ENCODE measurements around the gene PCNT. TPM values are rescaled to one million over a fixed set of nuclear protein-coding genes. Genes with fewer than 3 reads are reported as not detected.
"Not testable (repeated sequence)": the region's sequence is repeated elsewhere in the genome, so short reads cannot be mapped to it uniquely, and the experiment has no call there.

The PCNT gene
- total RNA-seq, 1 donor from 2014 or later = 15.1 TPM

DNA sequence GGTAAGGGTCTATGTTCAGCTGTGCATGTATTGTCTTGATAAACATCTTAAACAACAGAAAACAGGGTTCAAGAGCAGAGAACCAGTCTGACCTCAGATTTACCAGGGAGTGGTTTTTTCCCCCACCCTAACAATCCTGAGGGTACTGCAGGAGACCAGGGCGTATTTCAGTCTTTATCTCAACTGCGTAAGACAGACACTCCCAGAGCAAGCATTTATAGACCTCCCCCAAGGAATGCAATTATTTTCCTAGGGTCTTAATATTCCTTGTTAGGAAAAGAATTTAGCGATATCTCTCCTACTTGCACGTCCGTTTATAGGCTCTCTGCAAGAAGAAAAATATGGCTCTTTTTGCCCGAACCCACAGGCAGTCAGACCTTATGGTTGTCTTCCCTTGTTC is 124.9 kb downstream of the PCNT start:
- not testable (repeated sequence) for DNase-seq (ENCODE audit: low read depth in 2 of 2)

DNA sequence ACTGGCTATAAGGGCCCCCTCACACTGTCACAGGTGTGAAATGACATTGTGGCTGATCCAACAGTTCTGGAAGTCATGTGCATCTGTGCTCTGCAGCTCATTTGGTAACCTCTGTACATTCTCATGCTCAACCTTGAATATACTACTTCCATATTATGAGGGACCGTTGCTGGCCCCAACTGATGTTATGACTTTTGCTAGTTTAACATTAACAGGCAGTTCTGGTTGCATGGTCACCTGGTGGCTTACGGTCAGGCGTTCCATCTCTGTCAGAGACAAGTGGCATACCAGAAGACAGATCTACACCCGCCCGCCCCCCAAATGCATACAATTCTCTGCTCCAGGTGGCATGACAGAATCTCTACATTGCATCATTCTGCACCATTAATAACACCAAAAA is 128.8 kb downstream of the PCNT start:
- no peak for DNase-seq (ENCODE audit: low read depth in 2 of 2)

- DNase-seq (ENCODE audit: low read depth in 2 of 2) = no peak
These were observed 130.2 kb downstream of the PCNT start for GRCh38 chr21:46454142-46454541.

GRCh38 chr21:46454634-46455390 is 130.9 kb downstream of the PCNT start:
- DNase-seq (ENCODE audit: low read depth in 2 of 2) = peak; percentile 10 to 25

DNA sequence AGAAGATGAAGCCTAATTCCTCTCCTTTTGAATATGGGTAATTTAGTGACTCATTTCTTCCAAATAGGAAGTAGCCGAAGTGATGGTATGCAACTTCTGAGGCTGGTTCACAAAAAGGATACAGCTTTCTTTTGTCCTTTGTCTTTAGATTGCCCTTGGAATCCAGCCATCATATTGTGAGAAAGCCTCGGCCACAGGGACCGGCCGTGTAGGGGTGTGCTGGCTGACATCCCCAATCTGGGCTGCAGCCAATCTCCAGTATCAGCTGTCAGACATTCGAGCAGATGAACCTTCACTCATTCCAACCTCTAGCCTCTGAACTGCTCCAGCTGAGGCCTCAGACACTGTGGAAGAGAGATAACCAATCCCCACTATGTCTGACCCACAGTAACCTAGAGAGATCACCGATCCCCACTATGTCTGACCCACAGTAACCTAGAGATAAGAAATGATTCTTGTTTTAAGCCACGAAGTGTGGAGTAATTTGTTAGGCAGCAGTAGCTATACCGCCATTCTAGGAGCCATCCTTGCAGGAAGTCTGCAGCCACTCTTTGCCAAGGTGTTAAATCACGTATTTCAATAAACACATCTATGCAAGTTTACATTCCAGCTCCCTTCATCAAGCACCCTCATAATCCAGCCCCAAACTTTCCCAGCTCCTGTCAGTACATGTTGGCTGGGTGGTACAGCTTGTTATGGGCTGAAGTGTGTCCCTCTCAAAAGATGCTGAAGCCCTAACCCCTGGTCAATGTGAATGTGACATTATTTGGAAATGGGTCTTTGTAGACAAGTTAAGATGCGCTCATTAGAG is 131.8 kb downstream of the PCNT start:
- DNase-seq (ENCODE audit: low read depth in 2 of 2) = peak; percentile 96 to 97

DNA sequence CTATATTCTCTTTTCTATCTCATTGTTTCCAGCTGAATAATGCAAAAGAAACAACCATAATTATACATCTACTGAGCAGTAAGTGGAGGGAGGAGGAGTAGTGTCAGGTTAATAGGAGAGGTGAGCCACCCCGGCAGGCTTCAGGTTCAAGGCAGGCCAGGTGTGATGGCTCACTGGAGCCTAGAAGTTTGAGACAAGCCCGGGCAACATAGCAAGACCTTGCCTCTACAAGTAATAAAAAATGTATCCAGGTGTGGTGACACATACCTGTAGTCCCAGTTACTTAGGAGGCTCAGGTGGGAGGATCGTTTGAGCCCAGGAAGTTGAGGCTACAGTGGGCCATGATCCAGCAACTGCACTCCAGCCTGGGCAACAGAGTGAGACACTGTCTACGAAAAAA is 132.8 kb downstream of the PCNT start:
- DNase-seq (ENCODE audit: low read depth in 2 of 2) = no peak

- DNase-seq (ENCODE audit: low read depth in 2 of 2) = peak; percentile 54 to 56
These were observed 133.9 kb downstream of the PCNT start for GRCh38 chr21:46457801-46458314.

GRCh38 chr21:46458315-46459023 is 134.5 kb downstream of the PCNT start, which contains the start of gene DIP2A:
TSS of gene DIP2A (plus strand) at chr21:46458891. CDS start at chr21:46459132, 241 bp downstream.
- DNase-seq (ENCODE audit: low read depth in 2 of 2) = peak; percentile 98

DNA sequence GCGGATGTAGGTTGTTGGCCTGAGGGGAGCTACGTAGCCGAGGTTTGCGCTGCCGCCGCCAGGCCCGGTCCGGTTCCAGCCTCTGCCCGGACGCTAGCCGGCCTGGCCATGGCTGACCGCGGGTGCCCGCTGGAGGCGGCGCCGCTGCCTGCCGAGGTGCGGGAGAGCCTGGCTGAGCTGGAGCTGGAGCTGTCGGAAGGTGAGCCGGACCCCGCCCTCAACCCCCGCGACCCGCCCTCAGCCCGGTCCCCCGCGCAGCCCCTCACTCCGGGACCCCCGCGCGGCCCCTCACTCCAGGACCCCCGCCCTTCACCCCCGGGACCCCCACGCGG is 135.0 kb downstream of the PCNT start:
- no peak for DNase-seq (ENCODE audit: low read depth in 2 of 2)

- DNase-seq (ENCODE audit: low read depth in 2 of 2) = peak; percentile 32 to 63
These were observed 135.6 kb downstream of the PCNT start for GRCh38 chr21:46459356-46460112.

GRCh38 chr21:46461909-46462308 is 138.0 kb downstream of the PCNT start:
- DNase-seq (ENCODE audit: low read depth in 2 of 2) = no peak

GRCh38 chr21:46465153-46465552 is 141.2 kb downstream of the PCNT start:
- DNase-seq (ENCODE audit: low read depth in 2 of 2) = not testable (repeated sequence)

DNA sequence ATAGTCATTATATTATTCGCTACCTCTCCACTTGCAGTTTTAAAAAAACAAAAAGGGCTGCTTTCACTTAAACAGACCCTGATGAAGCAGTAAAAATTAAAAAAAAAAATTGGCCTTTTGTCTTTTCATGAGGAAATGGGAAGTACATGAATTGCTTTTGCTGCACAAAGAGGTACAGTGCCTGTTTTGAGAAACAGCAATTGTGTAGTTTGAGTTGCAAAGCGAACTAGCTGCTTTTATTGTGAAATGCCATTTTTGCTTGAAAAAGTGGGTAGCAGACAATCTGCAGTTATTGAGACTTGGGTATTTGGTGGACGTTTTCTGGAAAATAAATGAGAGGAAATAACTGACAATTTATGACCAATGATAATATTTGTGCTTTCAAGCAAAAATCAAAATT is 141.7 kb downstream of the PCNT start:
- DNase-seq (ENCODE audit: low read depth in 2 of 2) = peak in 1 of 2 donors; percentile 11

DNA sequence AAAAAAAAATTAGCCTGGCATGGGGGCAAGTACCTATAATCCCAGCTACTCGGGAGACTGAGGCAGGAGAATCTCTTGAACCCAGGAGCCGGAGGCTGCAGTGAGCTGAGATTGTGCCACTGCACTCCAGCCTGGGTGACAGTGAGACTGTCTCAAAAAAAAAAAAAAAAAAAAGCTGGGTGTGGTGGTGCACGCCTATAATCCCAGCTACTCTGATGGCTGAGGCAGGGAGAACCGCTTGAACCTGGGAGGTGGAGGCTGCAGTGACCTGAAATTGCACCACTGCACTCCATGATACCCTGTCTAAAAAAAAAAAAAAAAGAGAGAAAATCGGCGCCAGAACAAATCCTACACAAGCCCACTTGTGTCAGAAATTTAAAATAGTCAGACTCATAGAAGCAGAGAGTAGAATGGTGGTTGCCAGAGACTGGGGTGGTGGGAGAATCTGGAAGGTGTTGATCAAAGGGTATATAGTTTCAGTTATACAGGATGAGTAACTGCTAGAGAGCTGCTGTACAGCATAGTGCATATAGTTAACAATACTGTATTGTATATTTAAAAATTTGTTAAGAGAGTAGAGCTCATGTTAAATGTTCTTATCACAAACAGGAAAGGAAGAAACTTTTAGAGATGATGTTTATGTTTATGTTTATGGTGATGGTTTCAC is 144.3 kb downstream of the PCNT start:
- no peak for DNase-seq (ENCODE audit: low read depth in 2 of 2)

DNA sequence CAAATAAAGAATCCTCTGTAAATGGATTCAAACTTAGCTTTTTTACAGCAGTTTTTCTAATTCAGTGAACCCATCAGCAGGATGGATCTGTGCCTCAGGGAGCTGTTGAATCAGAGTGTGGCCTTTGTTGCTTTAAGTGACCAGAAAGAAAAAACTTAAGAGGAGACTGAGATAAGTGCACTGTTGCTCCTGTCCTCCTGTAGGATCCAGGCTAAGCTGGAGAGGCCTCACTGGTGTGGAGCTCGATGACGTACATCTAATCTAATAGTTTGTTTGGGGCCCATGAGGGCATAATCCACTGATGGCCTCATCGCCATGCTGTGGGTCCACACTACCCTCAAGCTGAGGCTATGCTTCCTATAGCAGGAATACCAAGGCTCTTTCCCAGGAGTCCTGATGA is 145.3 kb downstream of the PCNT start:
- DNase-seq (ENCODE audit: low read depth in 2 of 2) = no peak

- DNase-seq (ENCODE audit: low read depth in 2 of 2) = no peak
These were observed 147.6 kb downstream of the PCNT start for GRCh38 chr21:46471514-46471913.

DNA sequence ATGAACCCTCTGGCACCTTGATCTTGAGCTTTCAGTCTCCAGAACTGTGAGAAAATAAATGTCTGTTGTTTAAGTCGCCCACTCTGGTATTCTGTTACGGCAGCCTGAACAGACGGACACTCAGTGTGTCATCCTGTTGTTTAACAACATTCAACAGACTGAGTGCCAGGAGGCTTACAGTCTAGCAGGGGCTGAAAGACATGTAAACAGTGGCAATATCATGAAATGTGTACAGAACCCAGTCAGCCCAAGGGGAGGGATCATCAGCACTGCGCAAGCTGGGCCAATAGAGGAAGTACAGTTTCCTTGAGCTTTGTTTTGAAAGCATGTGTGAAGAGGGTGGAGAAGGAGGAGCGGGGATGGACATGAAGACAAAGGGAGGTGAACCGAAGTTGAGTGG is 148.3 kb downstream of the PCNT start:
- peak in 1 of 2 donors; percentile 69 for DNase-seq (ENCODE audit: low read depth in 2 of 2)

GRCh38 chr21:46474382-46474781 is 150.4 kb downstream of the PCNT start:
- peak in 1 of 2 donors; percentile 37 for DNase-seq (ENCODE audit: low read depth in 2 of 2)

GRCh38 chr21:46475296-46475695 is 151.3 kb downstream of the PCNT start:
- no peak for DNase-seq (ENCODE audit: low read depth in 2 of 2)

GRCh38 chr21:46477765-46478164 is 153.8 kb downstream of the PCNT start:
- DNase-seq (ENCODE audit: low read depth in 2 of 2) = no peak

GRCh38 chr21:46478910-46479309 is 155.0 kb downstream of the PCNT start:
- no peak for DNase-seq (ENCODE audit: low read depth in 2 of 2)
